SK-N-SH (cell line): ENCODE results near the gene SPATA21.
A peak's percentile ranks its signal among the peaks of the same experiment; 100 is the strongest.

Experiments used
- FOSL2 ChIP-seq: IDR thresholded peaks from 2 replicates; pipeline ENCODE4 v1.4.0; 2012; ENCODE audit warnings: low read depth, mild to moderate bottlenecking, moderate library complexity, borderline replicate concordance
- IRF3 ChIP-seq: fragments of 150-350 bp; IDR thresholded peaks from 2 replicates; pipeline ENCODE4 v1.6.1; 2016; ENCODE audit warnings: mild to moderate bottlenecking, low read depth, low read length
- JUND ChIP-seq: IDR thresholded peaks from 2 replicates; pipeline ENCODE4 v1.4.0; 2012
- MXI1 ChIP-seq: IDR thresholded peaks from 2 replicates; pipeline ENCODE4 v1.6.1; 2012; ENCODE audit warnings: mild to moderate bottlenecking, low read depth, low read length, improper control_type of control experiment
- POLR2AphosphoS5 ChIP-seq: IDR thresholded peaks from 2 replicates; pipeline ENCODE4 v1.6.1; 2012; ENCODE audit warnings: low read depth, low read length
- RFX5 ChIP-seq: IDR thresholded peaks from 2 replicates; pipeline ENCODE4 v1.6.1; 2012; ENCODE audit warnings: mild to moderate bottlenecking, improper control_type of control experiment, low read length
- SIN3A ChIP-seq: IDR thresholded peaks from 2 replicates; pipeline ENCODE4 v1.6.1; 2012; ENCODE audit warnings: low read depth, mild to moderate bottlenecking, low read length, moderate library complexity, borderline replicate concordance
- TF ChIP-seq, protein P1 (sequence below): fragments of 200-600 bp; sonication (generic); IDR thresholded peaks from 2 replicates; pipeline ENCODE4 v1.6.1; 2017; ENCODE audit warnings: antibody characterized with exemption, mild to moderate bottlenecking, moderate library complexity
- TF ChIP-seq, protein P2 (sequence below): IDR thresholded peaks from 2 replicates; pipeline ENCODE4 v1.6.1; 2012; ENCODE audit warnings: mild to moderate bottlenecking, low read depth, low read length, moderate library complexity
- TF ChIP-seq, protein P3 (sequence below): IDR thresholded peaks from 2 replicates; pipeline ENCODE4 v1.4.0; 2012; ENCODE audit warnings: low read depth, borderline replicate concordance

DNA sequence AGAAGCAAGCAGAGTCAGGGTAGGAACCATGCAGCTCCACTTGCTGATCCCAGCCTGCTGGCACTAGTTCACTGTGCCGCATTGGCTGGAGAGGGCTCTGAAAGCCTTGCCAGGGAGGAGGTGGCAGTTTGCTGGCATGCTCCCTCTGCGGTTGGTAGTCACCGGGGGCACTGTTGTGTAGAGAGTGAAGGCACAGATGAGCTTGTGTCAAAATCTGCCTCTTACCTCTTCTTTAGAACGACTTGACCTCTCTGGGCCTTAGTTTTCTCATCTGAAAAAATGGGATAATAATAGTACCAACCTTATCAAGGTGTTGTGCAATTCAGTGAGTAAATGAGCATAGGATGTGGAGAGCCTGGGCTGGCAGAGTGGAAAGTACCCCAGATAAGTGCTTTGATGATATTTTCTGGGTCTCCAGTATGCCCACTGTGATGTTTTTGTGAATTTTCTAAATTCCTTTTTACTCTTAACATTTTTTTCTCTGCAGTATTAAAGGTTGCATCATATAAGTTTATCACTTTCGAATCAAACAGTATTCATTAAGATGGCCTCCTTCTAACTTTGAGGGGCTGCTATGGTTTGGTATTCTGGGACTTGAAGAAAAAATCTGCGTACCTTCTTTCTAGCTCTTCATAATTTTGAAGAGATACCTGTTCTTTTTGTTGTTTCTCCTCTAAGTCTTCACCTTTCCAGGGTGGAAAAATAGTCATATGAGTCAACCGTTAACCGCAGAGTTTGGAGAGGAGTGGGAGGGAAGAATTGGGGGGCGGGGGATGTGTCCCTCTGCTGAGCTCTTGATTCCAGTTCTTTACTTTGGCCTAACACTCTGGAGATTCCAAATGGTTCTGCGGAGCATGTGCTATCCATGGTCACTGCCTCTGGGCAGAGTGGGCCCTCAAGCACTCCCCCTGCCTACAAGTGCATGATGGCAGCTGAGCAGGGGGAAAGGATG lies 43.4 kb downstream of the SPATA21 start:
- TF ChIP-seq, protein P1, sequence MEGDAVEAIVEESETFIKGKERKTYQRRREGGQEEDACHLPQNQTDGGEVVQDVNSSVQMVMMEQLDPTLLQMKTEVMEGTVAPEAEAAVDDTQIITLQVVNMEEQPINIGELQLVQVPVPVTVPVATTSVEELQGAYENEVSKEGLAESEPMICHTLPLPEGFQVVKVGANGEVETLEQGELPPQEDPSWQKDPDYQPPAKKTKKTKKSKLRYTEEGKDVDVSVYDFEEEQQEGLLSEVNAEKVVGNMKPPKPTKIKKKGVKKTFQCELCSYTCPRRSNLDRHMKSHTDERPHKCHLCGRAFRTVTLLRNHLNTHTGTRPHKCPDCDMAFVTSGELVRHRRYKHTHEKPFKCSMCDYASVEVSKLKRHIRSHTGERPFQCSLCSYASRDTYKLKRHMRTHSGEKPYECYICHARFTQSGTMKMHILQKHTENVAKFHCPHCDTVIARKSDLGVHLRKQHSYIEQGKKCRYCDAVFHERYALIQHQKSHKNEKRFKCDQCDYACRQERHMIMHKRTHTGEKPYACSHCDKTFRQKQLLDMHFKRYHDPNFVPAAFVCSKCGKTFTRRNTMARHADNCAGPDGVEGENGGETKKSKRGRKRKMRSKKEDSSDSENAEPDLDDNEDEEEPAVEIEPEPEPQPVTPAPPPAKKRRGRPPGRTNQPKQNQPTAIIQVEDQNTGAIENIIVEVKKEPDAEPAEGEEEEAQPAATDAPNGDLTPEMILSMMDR: 0 out of 2 replicates have a peak, but pooled peaks have one; percentile 9
- no peak for TF ChIP-seq JUND
- TF ChIP-seq SIN3A: no peak
- TF ChIP-seq RFX5: no peak
- TF ChIP-seq MXI1: no peak
- no peak for TF ChIP-seq FOSL2
- TF ChIP-seq, protein P2, sequence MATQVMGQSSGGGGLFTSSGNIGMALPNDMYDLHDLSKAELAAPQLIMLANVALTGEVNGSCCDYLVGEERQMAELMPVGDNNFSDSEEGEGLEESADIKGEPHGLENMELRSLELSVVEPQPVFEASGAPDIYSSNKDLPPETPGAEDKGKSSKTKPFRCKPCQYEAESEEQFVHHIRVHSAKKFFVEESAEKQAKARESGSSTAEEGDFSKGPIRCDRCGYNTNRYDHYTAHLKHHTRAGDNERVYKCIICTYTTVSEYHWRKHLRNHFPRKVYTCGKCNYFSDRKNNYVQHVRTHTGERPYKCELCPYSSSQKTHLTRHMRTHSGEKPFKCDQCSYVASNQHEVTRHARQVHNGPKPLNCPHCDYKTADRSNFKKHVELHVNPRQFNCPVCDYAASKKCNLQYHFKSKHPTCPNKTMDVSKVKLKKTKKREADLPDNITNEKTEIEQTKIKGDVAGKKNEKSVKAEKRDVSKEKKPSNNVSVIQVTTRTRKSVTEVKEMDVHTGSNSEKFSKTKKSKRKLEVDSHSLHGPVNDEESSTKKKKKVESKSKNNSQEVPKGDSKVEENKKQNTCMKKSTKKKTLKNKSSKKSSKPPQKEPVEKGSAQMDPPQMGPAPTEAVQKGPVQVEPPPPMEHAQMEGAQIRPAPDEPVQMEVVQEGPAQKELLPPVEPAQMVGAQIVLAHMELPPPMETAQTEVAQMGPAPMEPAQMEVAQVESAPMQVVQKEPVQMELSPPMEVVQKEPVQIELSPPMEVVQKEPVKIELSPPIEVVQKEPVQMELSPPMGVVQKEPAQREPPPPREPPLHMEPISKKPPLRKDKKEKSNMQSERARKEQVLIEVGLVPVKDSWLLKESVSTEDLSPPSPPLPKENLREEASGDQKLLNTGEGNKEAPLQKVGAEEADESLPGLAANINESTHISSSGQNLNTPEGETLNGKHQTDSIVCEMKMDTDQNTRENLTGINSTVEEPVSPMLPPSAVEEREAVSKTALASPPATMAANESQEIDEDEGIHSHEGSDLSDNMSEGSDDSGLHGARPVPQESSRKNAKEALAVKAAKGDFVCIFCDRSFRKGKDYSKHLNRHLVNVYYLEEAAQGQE: no peak
- no peak for TF ChIP-seq IRF3
- no peak for TF ChIP-seq POLR2AphosphoS5
- TF ChIP-seq, protein P3, sequence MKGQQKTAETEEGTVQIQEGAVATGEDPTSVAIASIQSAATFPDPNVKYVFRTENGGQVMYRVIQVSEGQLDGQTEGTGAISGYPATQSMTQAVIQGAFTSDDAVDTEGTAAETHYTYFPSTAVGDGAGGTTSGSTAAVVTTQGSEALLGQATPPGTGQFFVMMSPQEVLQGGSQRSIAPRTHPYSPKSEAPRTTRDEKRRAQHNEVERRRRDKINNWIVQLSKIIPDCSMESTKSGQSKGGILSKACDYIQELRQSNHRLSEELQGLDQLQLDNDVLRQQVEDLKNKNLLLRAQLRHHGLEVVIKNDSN: no peak
